ENCODE data around the gene VWC2. TPM values are rescaled to one million over a fixed set of nuclear protein-coding genes. Genes with fewer than 3 reads are reported as not detected.

VWC2 gene
- total and polyA plus RNA-seq, 2 of the 13 experiments (the other 11 are each of a cell fraction or from before 2014, with no cell fraction given) = not detected

- TF ChIP-seq ZBTB40 (IDR thresholded peaks at IDR 0.05) (no peak), ZBTB40 (CRISPR knock-in tag; IDR thresholded peaks at IDR 0.05) (no peak), NCOA2 (CRISPR knock-in tag; IDR thresholded peaks at IDR 0.05) (no peak), ZNF276 (CRISPR knock-in tag; IDR thresholded peaks at IDR 0.05; ENCODE audit: low read depth) (no peak), ZSCAN25 (CRISPR knock-in tag; IDR thresholded peaks at IDR 0.05) (no peak), ZNF430 (CRISPR knock-in tag; IDR thresholded peaks at IDR 0.05) (no peak), HOXA5 (CRISPR knock-in tag; IDR thresholded peaks at IDR 0.05) (no peak)
- TF ChIP-seq, protein P1, sequence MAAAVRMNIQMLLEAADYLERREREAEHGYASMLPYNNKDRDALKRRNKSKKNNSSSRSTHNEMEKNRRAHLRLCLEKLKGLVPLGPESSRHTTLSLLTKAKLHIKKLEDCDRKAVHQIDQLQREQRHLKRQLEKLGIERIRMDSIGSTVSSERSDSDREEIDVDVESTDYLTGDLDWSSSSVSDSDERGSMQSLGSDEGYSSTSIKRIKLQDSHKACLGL (CRISPR knock-in tag; IDR thresholded peaks at IDR 0.05) = no peak
Observed at GRCh38 chr7:49866076-49866735, 92.8 kb downstream of the VWC2 start (continued).

Data from HepG2 (cell line).